NOMO-1 treated with dmso at 0.1 percent for 144 hours (cell line): ENCODE measurements around the gene NCMAP.

ENCODE experiments used
- DNase-seq: peaks from one replicate; lab custom pipeline; 2025; ENCODE audit not compliant: unreplicated experiment; lab: John Stamatoyannopoulos, UW

Gene NCMAP

DNA sequence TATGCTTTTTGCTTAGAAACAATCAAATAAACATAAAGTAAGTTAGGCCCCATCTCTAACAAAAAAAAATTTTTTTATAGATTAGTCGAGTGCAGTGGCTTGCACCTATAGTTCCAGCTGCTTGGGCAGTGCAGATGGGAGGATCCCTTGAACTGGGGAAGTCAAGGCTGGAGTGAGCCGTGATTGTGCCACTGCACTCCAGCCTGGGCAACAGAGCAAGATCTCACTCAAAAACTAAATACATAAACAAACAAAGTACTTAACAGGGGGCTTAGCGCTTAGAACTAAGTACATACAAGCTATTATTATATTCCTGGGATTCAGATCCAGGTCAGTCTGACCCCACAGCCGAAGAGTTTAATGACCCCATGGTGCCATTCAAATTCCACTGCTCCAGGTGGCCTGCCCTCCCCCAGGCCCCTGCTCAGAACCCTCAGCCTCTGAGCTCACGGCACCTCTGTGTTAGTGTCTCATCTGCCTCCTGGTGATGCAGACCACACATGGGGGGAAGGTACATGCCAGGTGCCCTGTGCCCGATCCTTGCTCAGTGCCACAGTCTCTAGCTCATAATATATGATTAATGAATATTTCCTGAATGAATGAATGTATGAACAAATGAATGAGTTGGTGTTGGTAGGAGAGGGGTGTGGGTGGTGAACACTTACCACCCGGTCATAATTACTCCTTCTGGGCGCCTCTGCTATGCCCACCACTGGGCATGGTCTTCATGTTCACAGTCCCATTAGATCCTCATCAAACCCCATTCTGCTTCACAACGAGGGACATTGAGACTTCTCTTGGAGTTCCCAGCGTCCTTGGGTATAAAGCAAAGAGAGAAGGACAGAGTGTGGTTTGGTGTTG lies 14.6 kb downstream of the NCMAP start:
- DNase-seq = no peak

DNA sequence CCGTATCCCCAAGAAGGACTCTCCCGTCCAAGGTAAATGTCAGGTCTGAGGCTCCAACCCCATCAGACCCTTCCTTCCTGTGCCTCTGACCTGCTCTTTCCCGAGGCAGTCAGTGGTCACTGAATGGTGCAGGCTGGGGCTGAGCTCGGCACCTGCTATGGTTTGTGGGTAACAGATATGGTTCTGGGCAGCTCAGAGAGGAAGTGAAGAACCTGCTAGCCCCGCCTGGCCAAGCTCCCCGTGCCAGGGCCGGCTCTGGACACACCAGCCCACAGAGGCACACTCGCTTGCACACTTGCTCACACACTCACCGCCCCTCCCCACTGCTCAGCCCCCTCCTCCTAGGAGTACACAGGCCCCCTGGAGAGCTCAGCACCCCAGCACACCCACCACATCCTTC lies 16.4 kb downstream of the NCMAP start:
- DNase-seq = no peak

DNA sequence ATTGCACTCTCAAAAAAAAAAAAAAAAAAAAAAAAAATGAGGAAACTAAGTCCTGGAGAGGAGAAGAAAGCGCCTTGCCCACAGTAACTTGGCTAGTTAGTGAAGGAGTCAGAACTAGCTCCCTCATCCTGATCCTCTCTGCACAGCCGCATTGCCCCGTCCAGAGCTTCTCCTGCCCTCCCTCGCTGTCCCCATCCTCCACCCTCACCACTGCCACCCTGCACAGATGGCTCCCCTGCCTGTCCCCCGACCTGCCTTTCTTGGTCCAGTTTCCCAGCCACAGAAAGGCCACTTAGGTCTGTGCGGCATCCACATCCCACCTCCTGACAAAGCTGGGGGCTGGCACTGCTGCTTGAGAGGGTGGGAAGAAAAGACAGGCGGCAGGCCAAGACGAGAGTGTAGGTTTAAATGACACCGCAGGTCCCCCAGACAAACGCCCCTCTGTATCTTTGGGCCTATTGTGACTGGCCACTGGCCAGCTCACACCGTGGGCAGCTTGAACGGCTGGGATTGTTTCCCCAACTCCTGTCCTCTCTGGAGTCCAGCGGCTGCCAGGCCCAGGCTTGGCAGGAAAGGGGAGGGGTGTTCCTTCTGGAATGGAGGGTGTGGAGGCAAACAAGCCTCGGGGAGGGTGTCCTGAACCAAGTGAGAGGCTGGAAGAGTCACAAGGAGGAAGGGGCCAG lies 20.2 kb downstream of the NCMAP start:
- DNase-seq = no peak

DNA sequence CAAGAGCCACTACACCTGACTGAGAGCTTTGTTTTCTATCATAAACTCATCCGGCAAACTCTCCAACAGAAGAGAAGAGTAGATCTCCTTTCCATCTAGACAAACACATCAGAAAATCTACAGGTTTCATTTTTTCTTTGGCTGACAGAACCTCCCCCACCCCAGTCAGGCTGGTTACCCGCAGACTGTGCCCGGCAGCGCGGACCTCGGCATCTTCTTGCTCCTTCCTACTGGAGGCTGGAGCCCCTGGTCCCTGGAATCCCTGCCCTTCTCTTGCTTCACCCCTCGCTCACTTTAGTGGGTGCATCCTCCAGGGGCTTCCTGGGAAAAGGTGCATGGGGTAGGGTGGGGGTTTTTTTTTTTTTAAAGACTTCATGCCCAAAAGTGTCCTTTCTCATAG lies 23.0 kb downstream of the NCMAP start:
- no peak for DNase-seq

DNA sequence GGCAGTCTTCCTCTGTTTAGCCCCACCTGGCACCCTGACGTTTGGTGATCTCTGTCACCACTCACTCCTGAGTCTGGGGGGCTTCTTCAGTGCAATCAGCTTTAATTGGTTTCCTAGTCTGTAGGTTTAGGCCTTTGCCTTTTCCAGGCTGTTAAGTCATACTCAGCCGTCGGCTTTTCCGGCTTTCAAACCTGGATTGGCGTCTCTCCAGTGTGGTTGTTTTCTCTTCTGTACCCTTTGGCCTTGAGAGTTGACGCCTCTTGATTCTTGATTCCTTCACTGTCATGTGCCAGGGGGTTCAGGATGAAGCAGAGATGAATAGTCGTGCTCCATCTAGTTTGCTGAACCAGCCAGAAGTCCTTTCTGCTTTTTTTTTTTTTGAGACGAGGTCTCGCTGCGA lies 24.9 kb downstream of the NCMAP start:
- DNase-seq = no peak

DNA sequence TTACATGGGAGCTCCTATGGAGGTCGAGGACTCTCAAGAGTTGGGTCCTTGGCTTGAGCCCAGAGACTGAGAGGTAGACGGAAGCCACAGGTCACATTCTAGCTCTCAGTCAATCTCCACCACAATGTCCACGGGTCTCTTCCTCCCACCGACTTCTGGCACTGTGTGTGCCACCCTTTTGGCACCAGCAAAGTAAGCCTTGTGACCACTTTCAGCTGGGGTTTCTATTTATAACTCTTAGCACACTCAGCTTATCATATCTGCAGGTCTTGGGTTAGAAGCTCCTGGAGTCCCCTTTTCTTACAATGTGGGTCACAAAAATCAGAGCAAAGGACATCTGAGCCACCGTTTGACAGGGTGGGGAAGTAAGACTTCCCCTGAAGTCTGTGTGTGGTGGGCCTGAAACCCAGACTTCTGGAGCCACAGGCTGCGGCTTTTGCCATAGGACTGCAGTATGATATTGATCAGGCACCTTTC lies 28.3 kb downstream of the NCMAP start:
- no peak for DNase-seq

DNA sequence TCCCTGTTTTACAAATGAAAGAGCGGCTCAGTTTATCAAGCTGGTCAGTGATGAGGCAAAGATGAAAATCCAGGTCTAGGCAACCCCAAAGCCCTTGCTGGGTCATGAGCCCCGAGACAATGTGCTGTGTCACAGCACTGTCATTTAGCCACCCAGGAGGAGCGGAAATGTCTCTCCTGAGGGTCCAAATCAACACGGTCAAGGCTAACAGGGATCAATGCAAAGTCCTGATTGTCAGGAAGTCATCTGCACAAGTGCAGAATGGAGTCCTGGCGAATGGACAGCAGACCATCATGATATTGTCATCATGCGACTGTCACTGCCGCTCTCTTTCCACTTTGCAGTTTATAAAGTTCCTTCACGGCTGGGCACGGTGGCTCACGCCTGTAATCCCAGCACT lies 30.2 kb downstream of the NCMAP start:
- no peak for DNase-seq

DNA sequence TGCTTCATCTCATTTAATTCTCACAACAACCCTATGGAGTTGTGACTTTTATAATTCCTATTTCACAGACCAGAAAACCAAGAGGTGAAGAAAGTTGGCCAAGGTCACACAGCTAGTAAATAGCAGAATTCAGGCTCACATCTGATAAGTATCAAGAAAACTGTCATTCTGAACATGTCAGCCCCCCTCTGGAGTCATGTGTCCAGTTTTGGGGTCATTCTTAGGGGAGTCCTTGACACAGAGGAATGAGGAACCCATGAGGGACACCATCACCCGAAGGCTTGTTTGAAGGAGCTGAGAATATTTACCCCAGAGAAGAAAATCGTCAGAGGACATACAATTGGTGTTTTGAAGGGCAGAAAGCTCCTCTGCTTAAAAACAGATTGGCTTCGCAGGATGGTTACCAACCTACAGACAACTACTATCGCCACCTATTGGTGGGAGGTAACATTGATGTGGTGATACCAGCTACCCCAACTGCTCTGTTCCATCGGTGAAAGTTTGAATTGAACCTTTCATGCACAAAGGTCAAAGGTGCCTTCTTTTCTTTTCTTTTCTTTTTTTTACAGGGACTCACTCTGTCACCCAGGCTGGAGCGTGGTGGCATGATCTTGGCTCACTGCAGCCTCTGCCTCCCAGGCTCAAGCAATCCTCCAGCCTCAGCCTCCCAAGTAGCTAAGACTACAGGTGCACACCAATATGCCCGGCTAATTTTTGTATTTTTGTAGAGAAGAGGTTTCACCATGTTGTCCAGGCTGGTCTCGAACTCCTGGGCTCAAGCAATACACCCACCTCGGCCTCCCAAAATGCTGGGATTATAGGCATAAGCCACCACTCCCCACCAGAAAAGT lies 31.3 kb downstream of the NCMAP start:
- no peak for DNase-seq

DNA sequence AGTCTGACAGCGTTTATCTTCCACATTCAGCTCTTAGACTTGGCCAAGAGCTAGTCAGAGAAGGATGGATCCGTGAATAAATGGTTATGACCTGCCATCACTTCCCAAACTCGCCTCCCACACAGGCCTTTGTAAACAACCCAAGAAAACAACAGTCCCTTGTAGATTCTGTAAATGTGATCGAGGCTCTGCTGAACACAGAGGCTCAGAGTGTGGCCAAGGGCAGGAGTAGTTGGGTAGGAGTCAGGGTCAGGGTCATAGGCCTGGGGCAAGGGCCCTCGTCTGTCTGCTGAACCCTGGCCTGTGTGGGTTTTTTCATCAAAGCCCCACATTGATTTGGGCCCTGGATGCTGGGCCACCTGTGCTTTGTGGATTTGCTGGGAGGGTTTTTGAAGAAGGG lies 32.7 kb downstream of the NCMAP start:
- no peak for DNase-seq

DNA sequence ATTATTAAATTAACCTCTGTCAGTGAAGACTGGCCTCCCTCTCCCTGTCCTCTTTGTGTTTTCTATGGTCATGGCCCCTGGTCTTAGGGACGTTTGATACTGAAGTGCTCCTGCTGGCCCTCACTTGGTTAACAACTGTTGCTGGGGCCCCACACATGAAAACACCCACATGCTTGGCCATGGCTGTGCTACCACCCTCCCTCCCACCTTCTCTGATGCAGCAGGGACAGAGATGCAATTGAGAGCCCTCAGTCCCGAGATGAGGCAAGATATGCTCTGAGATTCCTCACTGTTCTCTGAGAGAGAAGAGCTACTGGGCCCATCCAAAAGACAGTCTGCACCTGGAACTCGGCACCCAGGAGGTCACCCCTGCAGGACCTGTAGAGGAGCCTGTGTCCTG lies 33.3 kb downstream of the NCMAP start:
- DNase-seq = no peak

DNA sequence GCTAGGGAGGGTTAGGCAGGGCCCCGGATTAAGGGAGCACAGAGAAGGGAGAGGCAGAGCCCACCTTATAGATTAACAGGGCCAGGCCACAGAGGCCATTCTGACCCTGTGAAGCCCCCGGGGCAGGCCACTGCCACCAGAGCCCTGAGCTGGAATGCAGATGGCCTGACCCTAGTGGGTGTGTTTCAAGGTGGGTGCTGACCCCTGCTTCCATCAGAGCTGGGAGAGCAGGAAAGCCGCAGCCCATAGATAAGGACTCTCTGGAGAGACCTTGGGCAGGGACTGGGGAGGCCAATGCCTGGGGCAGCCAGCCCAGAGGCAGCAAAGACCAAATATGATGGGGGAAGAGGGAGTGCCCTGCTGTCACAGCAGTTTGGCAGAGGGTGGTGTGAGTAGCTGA lies 35.9 kb downstream of the NCMAP start:
- DNase-seq = no peak

DNA sequence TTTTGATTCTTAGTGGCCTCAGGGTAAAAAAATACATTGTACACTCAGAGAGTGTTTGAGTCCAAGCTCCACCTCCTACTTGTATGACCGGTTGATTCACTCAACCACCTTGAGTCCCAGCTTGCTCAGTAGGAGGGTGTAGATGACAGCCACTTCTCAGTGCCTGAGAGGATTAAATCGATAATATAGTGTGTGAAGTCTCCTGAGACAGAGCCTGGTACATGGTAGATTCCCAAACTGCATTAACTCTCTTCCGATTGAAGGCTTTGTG lies 38.4 kb downstream of the NCMAP start:
- DNase-seq = no peak

DNA sequence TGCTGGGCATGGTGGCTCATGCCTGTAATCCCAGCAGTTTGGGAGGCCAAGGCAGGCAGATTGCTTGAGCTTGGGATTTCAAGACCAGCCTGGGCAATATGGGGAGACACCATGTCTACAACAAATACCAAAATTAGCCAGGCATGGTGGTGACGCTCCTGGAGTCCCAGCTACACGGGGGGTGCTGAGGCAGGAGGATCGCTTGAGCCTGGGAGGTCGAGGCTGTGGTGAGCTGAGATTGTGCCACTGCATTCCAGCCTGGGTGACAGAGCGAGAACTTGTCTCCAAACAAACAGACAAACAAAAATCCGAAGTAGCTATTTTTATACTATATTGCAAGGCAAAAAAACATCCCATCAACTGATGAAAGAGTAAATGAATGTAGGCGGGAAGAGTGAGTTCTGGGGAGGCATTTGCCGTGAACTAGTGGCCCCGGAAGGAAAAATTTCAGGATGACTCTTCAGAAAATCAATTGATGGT lies 40.6 kb downstream of the NCMAP start:
- no peak for DNase-seq

DNA sequence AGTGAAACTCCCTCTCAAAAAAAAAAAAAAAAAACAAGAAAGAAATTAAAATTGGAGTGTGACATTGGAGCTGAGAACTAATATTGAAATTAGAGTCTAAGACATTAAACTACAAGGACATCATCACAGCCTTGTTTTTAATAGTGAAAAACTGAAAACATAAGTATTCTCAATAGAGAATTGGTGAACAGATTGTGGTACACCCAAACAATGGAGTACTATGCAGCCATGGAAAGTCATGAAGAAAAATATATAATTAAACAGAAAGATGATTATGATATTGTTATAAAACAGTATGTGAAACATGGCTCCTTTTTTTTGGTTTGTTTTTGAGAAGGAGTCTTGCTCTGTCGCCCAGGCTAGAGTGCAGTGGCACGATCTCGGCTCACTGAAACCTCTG lies 43.4 kb downstream of the NCMAP start:
- DNase-seq = no peak

DNA sequence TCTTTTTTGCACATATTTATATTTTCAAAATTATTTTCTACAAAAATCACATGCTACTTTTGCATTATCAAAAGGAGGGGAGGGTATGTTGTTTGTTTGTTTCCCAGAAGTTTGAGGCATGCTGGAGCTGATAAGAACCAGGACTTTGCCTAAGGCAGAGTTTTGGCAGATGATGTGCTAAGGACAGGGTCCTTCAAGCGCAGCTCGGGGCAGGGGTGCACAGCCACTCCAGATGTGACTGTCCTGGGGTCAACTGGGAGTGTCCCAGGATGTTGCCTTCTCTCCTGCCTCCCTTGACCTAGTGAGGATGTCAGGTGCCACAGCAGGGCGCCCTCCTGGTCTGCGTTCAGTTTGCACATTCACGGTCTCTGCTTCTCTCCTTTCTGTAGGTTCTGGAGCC lies 44.7 kb downstream of the NCMAP start:
- DNase-seq = no peak

DNA sequence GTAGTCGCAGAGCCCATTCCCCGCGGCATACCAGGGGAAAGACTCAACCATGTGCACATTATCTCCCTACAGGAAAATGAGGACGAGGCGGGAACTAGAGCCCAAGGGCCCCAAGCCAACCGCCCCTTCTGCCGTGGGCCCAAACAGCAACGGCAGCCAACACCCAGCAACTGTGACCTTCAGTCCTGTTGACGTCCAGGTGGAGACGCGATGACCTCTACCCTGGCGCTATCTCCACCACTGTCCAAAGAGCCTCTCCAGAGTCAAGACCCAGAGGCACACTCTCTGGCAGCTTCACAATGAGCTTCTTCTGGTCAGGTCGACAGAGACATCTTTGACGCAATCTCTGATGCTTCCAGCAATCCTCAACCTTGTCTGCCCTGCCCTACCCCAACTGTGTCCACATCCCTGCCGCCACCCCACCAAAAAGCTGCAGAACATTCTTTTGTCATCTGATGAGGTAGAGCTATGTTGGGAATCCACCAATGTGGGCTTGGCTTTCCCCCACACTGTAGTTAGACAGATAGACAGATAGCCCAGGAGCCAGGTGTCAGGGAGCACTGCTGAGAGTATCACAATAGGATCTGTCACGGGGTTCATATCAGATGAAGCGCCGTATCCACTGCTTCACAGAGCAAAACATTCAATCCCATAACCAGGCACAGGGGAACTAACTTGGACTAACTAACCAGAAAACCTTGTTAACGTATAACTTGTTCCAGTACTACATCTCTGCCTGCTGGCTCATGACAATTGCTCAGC lies 49.8 kb downstream of the NCMAP start:
- DNase-seq = no peak

DNA sequence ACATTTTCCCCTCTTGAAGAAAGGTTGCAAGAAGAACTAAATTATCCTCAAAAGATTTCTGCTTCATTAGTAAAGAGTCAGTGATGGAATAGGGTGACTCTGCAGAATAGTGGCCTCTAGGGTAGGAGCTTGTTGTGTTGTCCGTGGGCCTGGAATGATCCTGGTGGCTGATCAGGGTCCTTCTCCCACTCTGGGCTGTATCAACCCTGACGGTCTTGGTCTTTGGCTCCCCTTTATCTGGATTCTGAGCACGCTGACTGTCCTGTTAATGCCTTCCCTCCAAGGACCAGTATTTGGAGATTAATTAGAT lies 50.4 kb downstream of the NCMAP start:
- no peak for DNase-seq

DNA sequence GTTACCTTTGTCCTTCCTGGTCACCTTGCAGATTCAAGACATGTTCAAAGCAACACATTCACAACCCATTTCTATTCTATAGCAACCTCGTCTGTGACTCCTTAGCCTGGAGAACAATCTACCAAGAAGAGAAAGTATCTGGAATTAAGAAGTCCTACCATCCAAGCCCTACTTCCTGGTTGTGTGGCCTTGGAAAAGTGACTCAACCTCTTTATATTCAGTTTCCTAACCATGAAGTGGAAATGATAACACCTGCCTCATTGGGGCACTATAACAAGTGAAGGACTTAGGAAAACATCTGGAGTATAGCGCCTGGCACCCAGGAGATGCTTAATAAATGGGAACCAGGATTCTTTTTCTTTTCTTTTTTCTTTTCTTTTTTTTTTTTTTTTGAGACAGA lies 50.7 kb downstream of the NCMAP start:
- no peak for DNase-seq

DNA sequence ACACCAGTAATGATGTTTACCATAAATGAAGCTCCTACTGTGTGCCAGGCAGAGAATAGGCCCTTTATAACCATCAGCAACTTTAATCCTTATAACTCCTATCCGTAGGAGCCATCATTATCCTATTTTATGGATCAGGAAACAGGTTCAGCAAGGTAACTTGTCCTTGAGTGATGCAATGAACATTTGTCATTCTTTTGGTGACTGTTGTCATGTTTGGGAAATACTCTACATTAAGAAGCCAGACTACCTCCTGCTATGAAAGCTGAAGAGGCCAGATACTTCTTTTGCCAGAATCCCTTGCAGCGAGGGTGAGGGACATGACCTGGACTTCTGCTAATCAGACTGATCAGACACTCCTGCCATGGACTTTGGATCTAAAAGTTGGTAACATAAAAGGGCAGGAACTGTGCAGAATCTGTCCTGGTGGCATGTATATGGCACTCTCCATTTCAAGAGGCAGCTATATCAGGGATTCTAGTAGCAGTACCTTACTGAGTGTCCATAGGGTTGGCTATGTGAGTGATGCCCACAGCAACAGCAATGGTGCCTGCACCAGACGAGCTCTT lies 54.1 kb downstream of the NCMAP start:
- DNase-seq = no peak

DNA sequence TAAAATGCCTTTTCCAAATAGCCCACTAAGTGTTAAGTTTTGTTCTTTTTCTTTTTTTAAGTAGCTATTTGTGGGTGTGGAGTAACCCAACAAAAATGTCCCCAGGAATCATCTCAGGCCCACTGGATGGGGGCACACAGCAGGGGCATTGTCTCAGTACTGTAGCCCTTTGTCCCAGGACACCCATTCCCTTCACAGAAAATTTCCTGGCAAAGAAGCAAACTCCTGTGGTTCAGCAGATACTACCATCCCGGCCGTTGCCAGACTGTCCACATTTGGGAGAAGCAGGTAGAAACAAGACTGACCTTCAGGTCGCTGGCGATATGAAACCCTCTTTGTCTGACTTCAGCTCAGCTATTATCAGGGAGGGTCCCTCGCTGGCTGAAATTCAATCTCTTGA lies 63.5 kb downstream of the NCMAP start:
- no peak for DNase-seq

DNA sequence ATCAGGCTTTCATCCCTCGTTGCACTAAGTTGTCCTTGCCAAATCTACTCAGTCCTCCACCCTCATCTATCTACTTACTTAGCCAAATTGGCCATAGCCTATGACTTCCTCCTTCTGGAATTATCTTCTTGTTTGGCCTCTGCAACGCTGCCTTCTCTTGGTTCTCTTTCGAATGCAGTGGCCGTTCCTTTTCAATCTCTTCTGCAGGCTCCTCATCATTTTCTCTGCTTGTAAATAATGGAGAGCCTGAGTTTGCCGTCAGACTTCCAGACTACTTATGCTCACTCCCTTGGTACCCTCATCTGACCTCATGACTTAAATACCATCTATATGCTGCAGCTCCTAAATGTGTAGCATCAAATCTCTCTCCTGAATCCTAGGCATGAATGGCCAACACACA lies 64.8 kb downstream of the NCMAP start:
- DNase-seq = no peak
